HFF-Myc (cell line): ENCODE results near the gene SYNGR1.

Experiments
- DNase-seq: peaks from one replicate; pipeline ENCODE4 v3.0.0-alpha.2; 2011; ENCODE audit warnings: low read depth; ENCODE audit errors: extremely low read depth
- H3K4me3 ChIP-seq: replicated peaks from 2 replicates; pipeline ENCODE4 v1.5.1; 2011; ENCODE audit warnings: low read depth, mild to moderate bottlenecking, control low read depth, low read length
- TF ChIP-seq, protein P1 (sequence below): IDR thresholded peaks from 2 replicates; pipeline ENCODE4 v1.5.1; 2012; ENCODE audit warnings: mild to moderate bottlenecking, low read depth, low read length, control low read depth; ENCODE audit errors: missing control alignments

Gene SYNGR1

GRCh38 chr22:39364714-39365491 is 15.1 kb downstream of the SYNGR1 start:
- DNase-seq: no peak
- H3K4me3 ChIP-seq: no peak overlapping the region
- TF ChIP-seq, protein P1, sequence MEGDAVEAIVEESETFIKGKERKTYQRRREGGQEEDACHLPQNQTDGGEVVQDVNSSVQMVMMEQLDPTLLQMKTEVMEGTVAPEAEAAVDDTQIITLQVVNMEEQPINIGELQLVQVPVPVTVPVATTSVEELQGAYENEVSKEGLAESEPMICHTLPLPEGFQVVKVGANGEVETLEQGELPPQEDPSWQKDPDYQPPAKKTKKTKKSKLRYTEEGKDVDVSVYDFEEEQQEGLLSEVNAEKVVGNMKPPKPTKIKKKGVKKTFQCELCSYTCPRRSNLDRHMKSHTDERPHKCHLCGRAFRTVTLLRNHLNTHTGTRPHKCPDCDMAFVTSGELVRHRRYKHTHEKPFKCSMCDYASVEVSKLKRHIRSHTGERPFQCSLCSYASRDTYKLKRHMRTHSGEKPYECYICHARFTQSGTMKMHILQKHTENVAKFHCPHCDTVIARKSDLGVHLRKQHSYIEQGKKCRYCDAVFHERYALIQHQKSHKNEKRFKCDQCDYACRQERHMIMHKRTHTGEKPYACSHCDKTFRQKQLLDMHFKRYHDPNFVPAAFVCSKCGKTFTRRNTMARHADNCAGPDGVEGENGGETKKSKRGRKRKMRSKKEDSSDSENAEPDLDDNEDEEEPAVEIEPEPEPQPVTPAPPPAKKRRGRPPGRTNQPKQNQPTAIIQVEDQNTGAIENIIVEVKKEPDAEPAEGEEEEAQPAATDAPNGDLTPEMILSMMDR: peak; percentile 25

DNA sequence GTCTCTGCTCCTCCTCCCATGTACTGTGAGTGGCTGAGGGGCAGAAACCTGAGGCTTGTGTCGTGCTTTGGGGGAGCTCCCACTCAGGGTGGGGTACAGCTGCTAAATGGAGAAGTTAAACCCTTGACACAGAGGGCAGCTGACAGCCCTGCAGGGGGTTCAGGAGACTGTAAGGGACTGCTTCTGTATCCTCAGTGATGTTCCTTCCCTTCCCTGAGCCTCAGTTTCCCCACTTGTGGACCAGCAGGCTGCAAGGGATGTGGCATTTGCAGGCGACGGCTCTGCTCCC is 15.6 kb downstream of the SYNGR1 start:
- no peak for DNase-seq
- no peak overlapping the region for H3K4me3 ChIP-seq
- TF ChIP-seq, protein P1: no peak

DNA sequence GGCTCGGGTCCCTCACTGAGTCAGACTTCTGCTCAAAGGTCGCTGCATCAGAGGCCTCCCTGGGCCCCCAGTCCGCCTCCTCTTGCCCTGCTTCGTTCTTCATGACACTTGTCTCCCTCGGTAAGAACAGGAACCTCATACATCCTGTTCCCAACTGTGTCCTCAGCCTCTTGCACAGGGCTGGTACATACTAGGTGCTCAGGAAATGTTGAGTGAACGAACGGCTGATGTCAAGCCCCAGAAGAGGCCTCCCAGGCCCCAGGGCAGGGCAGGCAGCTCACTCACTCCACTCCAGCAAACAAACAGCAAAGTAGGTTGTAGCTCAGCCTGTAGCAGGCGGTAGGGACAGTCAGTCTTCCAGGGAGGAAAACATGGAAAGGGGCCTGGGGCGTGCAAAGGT is 17.2 kb downstream of the SYNGR1 start:
- DNase-seq: no peak

GRCh38 chr22:39368461-39368911 is 18.7 kb downstream of the SYNGR1 start:
- TF ChIP-seq, protein P1: no peak
- no peak overlapping the region for H3K4me3 ChIP-seq
- no peak for DNase-seq

More for the DNA sequence above, 17.2 kb downstream of the SYNGR1 start:
- H3K4me3 ChIP-seq: no peak overlapping the region
- TF ChIP-seq, protein P1: no peak

DNA sequence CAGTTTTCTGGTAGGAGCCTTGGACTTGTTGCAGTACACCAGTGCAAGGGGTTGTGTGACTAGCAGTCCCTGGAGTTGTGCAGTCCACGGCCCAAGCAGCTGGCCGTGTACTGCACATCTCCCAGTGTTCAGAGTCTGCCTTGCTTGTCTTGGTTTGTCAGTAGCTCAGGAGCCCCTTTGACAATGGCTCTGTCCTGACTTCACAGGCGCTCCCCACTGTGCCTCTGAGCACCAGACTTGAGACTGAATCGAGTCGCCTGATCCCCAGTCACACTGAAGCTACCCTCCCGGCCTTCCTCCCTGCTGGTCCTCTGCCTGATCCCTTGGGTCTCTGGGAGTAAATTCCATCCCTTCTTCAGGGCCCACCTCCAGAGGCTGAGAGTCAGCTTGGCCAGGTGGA is 19.4 kb downstream of the SYNGR1 start:
- no peak overlapping the region for H3K4me3 ChIP-seq
- DNase-seq: no peak
- TF ChIP-seq, protein P1: no peak

GRCh38 chr22:39369586-39369985 is 19.8 kb downstream of the SYNGR1 start:
- TF ChIP-seq, protein P1: no peak
- no peak for DNase-seq

GRCh38 chr22:39371732-39372131 is 21.9 kb downstream of the SYNGR1 start:
- no peak overlapping the region for H3K4me3 ChIP-seq
- DNase-seq: no peak
- TF ChIP-seq, protein P1: no peak

More at GRCh38 chr22:39369586-39369985, 19.8 kb downstream of the SYNGR1 start:
- no peak overlapping the region for H3K4me3 ChIP-seq
